HepG2 (cell line): ENCODE data around the gene HSDL2. TPM values are rescaled to one million over a fixed set of nuclear protein-coding genes. Genes with fewer than 3 reads are reported as not detected.

Experiments used
- GABPA ChIP-seq, 2 experiments: IDR thresholded peaks; 2 replicates each; pipeline ENCODE4 v1.6.1; 2011 to 2016; ENCODE audit warnings: low read depth in 2 of 2, low read length in 1 of 2, missing biosample characterization in 1 of 2, missing genetic modification characterization in 1 of 2
- LRRFIP1 ChIP-seq: sonication (generic); formaldehyde crosslinking; conservative IDR thresholded peaks from 2 replicates; pipeline ENCODE4 v1.4.0; 2020; ENCODE audit warnings: missing genetic modification reagents
- MTA3 ChIP-seq: sonication (generic); formaldehyde crosslinking; IDR thresholded peaks from 2 replicates; pipeline ENCODE4 v1.4.0; 2020; ENCODE audit warnings: missing genetic modification reagents
- MTF2 ChIP-seq: sonication (generic); formaldehyde crosslinking; IDR thresholded peaks from 2 replicates; pipeline ENCODE4 v1.5.0; 2020; ENCODE audit warnings: missing genetic modification reagents, borderline replicate concordance
- RBM22 ChIP-seq: fragments of 200-400 bp; formaldehyde crosslinking; optimal IDR thresholded peaks from 2 replicates; pipeline ENCODE3; 2017; ENCODE audit warnings: mild to moderate bottlenecking, low read length, moderate library complexity
- RNF219 ChIP-seq: sonication (generic); formaldehyde crosslinking; IDR thresholded peaks from 2 replicates; pipeline ENCODE4 v1.5.0; 2020; ENCODE audit warnings: mild to moderate bottlenecking, missing genetic modification reagents
- SOX5 ChIP-seq: IDR thresholded peaks from 2 replicates; pipeline ENCODE4 v1.6.1; 2016; ENCODE audit warnings: borderline replicate concordance
- ZKSCAN8 ChIP-seq: IDR thresholded peaks from 2 replicates; pipeline ENCODE4 v1.6.1; 2016; ENCODE audit warnings: borderline replicate concordance, missing genetic modification reagents, missing compliant biosample characterization
- ZNF34 ChIP-seq: sonication (generic); formaldehyde crosslinking; IDR thresholded peaks from 2 replicates; pipeline ENCODE4 v1.4.0; 2020; ENCODE audit warnings: mild to moderate bottlenecking, missing genetic modification reagents, borderline replicate concordance
- ZNF569 ChIP-seq: sonication (generic); formaldehyde crosslinking; IDR thresholded peaks from 2 replicates; pipeline ENCODE4 v1.5.0; 2020; ENCODE audit warnings: mild to moderate bottlenecking, missing genetic modification reagents, moderate library complexity, borderline replicate concordance
- ZNF629 ChIP-seq: sonication (generic); formaldehyde crosslinking; conservative IDR thresholded peaks from 2 replicates; pipeline ENCODE4 v1.5.0; 2020; ENCODE audit warnings: missing genetic modification reagents
- ZNF678 ChIP-seq: sonication (generic); formaldehyde crosslinking; IDR thresholded peaks from 2 replicates; pipeline ENCODE4 v1.4.0; 2020; ENCODE audit warnings: mild to moderate bottlenecking, missing genetic modification reagents
- ZUFSP ChIP-seq: sonication (generic); formaldehyde crosslinking; IDR thresholded peaks from 2 replicates; pipeline ENCODE4 v1.9.0; 2021; ENCODE audit warnings: missing genetic modification reagents, mild to moderate bottlenecking, borderline replicate concordance
- polyA plus RNA-seq, 8 experiments: library from polyadenylated mRNA; depleted of rRNA in 3 of 8; stranded (reverse) in 7 of 8; unstranded in 1 of 8; fragments of >200 nt; fragmentation: Illumina TruSeq in 4 of 8; extraction: Trizol in 4 of 8; gene quantifications; 2 replicates each; pipeline versions ENCODE4 v1.2.1 to v1.2.3, GENCODE V29; 2011 to 2016; ENCODE audit warnings: low read depth in 4 of 8, missing spikeins in 1 of 8, mixed read lengths in 1 of 8; ENCODE audit not compliant: insufficient read depth in 1 of 8
- total RNA-seq, 5 experiments: library from RNA; depleted of rRNA; stranded (reverse); fragments of >200 nt; fragmentation: Illumina TruSeq; extraction: Trizol; gene quantifications; 2 replicates each; pipeline ENCODE4 v1.2.3, GENCODE V29; 2016; ENCODE audit warnings: low read depth in 1 of 5
- TF ChIP-seq, protein P1 (sequence below): sonication (generic); formaldehyde crosslinking; IDR thresholded peaks from 2 replicates; pipeline ENCODE4 v1.4.0; 2020; ENCODE audit warnings: missing genetic modification reagents
- TF ChIP-seq, protein P2 (sequence below): sonication (generic); formaldehyde crosslinking; IDR thresholded peaks from 2 replicates; pipeline ENCODE4 v1.5.0; 2020; ENCODE audit warnings: missing genetic modification reagents

HSDL2 gene
- total and polyA plus RNA-seq, 2 of the 13 experiments (the other 11 are each of a cell fraction or from before 2014, with no cell fraction given), result 55.3 to 80.2 TPM

DNA sequence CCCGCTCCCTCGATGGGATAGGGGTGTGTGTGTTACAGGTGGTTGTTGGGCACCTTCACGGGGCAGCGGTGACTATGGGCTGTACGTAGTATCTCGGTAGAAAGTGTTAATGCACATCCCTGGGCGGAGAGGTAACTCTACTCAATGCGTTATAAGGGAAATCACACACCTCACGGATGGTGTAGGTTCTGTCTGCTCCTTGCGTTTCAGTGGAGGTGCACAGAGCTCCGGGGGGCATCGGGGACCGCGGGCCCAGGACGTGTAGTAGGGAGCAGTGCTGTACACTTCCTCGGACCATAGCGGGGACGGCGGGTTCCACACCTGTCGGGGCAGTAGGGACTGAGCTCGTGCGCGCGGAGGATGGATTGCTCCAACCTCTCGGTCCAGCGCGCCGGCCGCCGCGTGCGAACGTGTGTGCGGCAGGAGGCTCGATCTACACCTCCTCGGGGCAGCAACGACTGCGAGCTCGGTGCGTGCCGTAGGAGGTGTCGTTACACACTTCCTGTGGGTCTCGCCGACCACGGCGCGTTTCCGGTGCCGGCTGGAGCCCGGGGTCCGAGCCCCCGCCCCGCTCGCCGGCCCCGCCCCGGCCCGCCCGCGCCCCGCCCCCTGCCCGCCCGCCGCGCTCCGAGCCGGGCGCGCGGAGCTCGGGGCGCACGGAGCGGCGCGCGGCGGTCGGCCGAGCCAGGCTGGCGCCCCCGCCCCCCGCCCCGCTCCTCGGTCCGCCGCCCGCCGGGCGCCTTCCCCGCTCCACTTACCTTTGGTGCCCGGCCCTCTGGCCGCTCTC, 106.5 kb downstream of the HSDL2 start, which contains the start of gene KIAA1958 (continued):
- TF ChIP-seq GABPA (IDR thresholded peaks at IDR 0.05; ENCODE audit: low read depth, low read length) (peak; percentile 87), GABPA (CRISPR knock-in tag; IDR thresholded peaks at IDR 0.05; ENCODE audit: low read depth) (peak; percentile 90), ZNF678 (CRISPR knock-in tag) (0 out of 2 replicates have a peak, but pooled peaks have one; percentile 89), SOX5 (CRISPR knock-in tag) (peak; percentile 60; the same call in 1 of the 2 replicates), MTF2 (CRISPR knock-in tag) (no peak; the same call in 1 of the 2 replicates), ZUFSP (CRISPR knock-in tag) (no peak), ZNF34 (no peak), LRRFIP1 (CRISPR knock-in tag) (no peak), RBM22 (no peak), ZNF569 (CRISPR knock-in tag) (no peak), MTA3 (CRISPR knock-in tag) (no peak), ZNF629 (no peak; the same call in 1 of the 2 replicates), RNF219 (CRISPR knock-in tag) (no peak), ZKSCAN8 (peak; percentile 50; the same call in 1 of the 2 replicates)
- TF ChIP-seq, protein P1, sequence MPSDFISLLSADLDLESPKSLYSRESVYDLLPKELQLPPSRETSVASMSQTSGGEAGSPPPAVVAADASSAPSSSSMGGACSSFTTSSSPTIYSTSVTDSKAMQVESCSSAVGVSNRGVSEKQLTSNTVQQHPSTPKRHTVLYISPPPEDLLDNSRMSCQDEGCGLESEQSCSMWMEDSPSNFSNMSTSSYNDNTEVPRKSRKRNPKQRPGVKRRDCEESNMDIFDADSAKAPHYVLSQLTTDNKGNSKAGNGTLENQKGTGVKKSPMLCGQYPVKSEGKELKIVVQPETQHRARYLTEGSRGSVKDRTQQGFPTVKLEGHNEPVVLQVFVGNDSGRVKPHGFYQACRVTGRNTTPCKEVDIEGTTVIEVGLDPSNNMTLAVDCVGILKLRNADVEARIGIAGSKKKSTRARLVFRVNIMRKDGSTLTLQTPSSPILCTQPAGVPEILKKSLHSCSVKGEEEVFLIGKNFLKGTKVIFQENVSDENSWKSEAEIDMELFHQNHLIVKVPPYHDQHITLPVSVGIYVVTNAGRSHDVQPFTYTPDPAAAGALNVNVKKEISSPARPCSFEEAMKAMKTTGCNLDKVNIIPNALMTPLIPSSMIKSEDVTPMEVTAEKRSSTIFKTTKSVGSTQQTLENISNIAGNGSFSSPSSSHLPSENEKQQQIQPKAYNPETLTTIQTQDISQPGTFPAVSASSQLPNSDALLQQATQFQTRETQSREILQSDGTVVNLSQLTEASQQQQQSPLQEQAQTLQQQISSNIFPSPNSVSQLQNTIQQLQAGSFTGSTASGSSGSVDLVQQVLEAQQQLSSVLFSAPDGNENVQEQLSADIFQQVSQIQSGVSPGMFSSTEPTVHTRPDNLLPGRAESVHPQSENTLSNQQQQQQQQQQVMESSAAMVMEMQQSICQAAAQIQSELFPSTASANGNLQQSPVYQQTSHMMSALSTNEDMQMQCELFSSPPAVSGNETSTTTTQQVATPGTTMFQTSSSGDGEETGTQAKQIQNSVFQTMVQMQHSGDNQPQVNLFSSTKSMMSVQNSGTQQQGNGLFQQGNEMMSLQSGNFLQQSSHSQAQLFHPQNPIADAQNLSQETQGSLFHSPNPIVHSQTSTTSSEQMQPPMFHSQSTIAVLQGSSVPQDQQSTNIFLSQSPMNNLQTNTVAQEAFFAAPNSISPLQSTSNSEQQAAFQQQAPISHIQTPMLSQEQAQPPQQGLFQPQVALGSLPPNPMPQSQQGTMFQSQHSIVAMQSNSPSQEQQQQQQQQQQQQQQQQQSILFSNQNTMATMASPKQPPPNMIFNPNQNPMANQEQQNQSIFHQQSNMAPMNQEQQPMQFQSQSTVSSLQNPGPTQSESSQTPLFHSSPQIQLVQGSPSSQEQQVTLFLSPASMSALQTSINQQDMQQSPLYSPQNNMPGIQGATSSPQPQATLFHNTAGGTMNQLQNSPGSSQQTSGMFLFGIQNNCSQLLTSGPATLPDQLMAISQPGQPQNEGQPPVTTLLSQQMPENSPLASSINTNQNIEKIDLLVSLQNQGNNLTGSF (CRISPR knock-in tag), result peak; percentile 86
- TF ChIP-seq, protein P2, sequence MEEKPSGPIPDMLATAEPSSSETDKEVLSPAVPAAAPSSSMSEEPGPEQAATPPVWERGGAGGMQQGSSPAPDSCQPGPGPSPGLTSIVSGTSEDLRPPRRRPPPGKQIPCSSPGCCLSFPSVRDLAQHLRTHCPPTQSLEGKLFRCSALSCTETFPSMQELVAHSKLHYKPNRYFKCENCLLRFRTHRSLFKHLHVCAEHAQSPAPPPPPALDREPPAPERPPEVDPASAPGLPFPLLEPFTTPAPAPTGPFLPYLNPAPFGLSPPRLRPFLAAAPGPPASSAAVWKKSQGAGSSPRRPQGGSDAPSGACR (CRISPR knock-in tag), result peak; percentile 84
